ENCODE data around the gene PTPN6. TPM values are rescaled to one million over a fixed set of nuclear protein-coding genes. Genes with fewer than 3 reads are reported as not detected.

Gene PTPN6
- total RNA-seq, 1 experiment from 2014 or later, result 28.4 TPM

DNA sequence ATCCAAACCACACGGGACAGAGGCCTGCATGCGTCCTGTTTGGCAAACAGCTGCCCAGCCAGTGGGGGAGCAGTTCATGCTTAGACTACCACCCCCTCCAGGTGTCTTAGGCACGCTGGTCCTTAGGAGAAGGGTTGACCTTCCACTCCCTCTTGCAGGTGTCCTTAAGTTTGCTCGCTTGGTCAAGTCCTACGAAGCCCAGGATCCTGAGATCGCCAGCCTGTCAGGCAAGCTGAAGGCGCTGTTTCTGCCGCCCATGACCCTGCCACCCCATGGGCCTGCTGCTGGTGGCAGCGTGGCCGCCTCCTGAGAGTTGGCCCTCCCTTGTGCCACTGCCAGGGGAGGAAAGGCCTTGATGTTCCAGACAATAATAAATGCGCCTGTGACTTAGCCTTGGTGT is 5.5 kb upstream of the PTPN6 start:
- intact Hi-C loops (cut with micrococcal nuclease), result loop anchor here (2.0 kb wide), 1 partner anchor 73 kb away; the partner anchor contains the start of gene LPCAT3
- no TSS peak for BruUV-seq (replicated peaks)

DNA sequence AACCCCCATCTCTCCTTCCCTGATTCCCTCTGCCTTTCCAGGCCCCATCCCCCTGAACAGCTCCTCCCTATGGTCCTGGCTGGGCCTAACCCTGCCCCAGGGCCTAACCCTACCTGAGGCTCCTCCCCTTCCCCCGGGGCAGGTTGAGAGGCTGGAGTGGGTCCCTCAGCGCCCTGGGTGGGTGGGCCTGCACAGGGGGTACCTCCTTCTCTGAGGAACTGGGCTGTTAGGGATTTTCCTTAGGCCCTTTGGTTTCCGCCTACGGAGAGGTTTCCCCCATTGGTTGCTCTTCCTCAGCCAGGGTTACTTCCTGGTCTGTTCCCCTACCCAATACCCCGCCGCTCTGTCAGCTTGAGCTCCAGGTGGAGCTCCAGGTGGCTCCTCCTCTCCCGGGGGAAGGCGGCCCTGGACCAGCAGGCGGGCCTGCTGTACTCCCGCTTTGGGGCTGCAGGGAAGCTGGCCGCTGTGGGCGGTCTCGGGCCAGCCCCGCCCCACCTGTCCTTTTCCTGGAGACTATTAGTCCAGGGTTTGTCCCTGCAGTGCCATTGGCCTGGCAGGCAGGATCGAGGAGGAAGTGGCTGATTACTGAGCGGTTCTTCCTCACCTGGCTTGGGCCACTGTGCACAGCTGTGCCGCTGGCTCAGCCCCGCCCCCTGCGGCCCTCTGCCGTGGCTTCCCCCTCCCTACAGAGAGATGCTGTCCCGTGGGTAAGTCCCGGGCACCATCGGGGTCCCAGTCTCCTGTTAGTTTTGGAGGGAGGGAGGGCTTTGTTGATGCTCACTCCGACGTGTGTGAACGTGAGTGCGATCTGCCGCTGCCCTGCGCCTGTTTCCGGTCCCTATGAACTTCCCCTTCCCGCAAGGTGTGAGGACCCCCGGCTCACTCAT is 4.9 kb upstream of the PTPN6 start:
- POLR2A ChIA-PET (ENCODE audit: unreplicated experiment), result interaction anchor here (0.6 to 0.9 kb wide), 2 partner anchors 21 to 84 kb away, joined by 3 to 5 read pairs; no protein-coding TSS in a partner anchor
- Histone ChIP-seq H3K36me3 (ENCODE audit: low read depth, low read length) (no peaks in the 10 kb centered on the region), H3K9ac (ENCODE audit: low read length) (peak overlapping the region; percentile 32; the same call in 1 of the 2 replicates), H3F3A (ENCODE audit: low read length, unreplicated experiment) (peaks cover 9% of the 10 kb centered on the region), H3K79me2 (ENCODE audit: low read length) (peaks cover 11% of the 10 kb centered on the region; the same call in 1 of the 2 replicates), H4K20me1 (ENCODE audit: low read length) (no peaks in the 10 kb centered on the region), H3K27me3 (ENCODE audit: low read length) (no peaks in the 10 kb centered on the region), H3K9me3 (ENCODE audit: low read length) (no peaks in the 10 kb centered on the region), H3K4me1 (ENCODE audit: insufficient read depth, low read length) (peaks cover 18% of the 10 kb centered on the region), H3K4me3 (ENCODE audit: low read length) (peak overlapping the region; percentile 72), H3K9me2 (replicated peaks; ENCODE audit: low read length) (no peaks in the 10 kb centered on the region), H2AFZ (ENCODE audit: low read length) (peak overlapping the region; percentile 71), H3K4me2 (ENCODE audit: low read length) (peak overlapping the region; percentile 96), H3K27ac (ENCODE audit: low read length) (no peak overlapping the region; the same call in 1 of the 2 replicates)
- intact Hi-C loops (cut with micrococcal nuclease), result no loop called here
- ATAC-seq (peak; percentile 73), DNase-seq (peak; percentile 94)
- CTCF ChIA-PET, result interaction anchor here (0.6 to 1.1 kb wide), 4 partner anchors 9 to 108 kb away, joined by 3 to 6 read pairs (median 6); no protein-coding TSS in a partner anchor
- TF ChIP-seq EZH2phosphoT487 (IDR thresholded peaks at IDR 0.05; ENCODE audit: borderline replicate concordance, low read length), result no peak
- no peak for TF ChIP-seq CTCF (conservative IDR thresholded peaks at IDR 0.05; ENCODE audit: low read depth, low read length)
- TF ChIP-seq EZH2 (IDR thresholded peaks at IDR 0.05; ENCODE audit: low read length, unreplicated experiment), result no peak
- no TSS peak for BruUV-seq (replicated peaks)

More for the DNA sequence above, 5.5 kb upstream of the PTPN6 start:
- CTCF ChIA-PET, result interaction anchor here (0.9 to 1.1 kb wide), 4 partner anchors 8 to 108 kb away, joined by 3 to 6 read pairs (median 5); no protein-coding TSS in a partner anchor
- no peak for TF ChIP-seq EZH2 (IDR thresholded peaks at IDR 0.05; ENCODE audit: low read length, unreplicated experiment)
- no peak for TF ChIP-seq EZH2phosphoT487 (IDR thresholded peaks at IDR 0.05; ENCODE audit: borderline replicate concordance, low read length)
- no peak for TF ChIP-seq CTCF (conservative IDR thresholded peaks at IDR 0.05; ENCODE audit: low read depth, low read length)
- Histone ChIP-seq H2AFZ (ENCODE audit: low read length) (no peak overlapping the region), H3K4me1 (ENCODE audit: insufficient read depth, low read length) (peaks cover 18% of the 10 kb centered on the region), H3F3A (ENCODE audit: low read length, unreplicated experiment) (peaks cover 9% of the 10 kb centered on the region), H3K4me3 (ENCODE audit: low read length) (peak overlapping the region; percentile 72), H3K9me2 (replicated peaks; ENCODE audit: low read length) (no peaks in the 10 kb centered on the region), H3K9me3 (ENCODE audit: low read length) (no peaks in the 10 kb centered on the region), H3K27me3 (ENCODE audit: low read length) (no peaks in the 10 kb centered on the region), H3K4me2 (ENCODE audit: low read length) (peak overlapping the region; percentile 96), H3K36me3 (ENCODE audit: low read depth, low read length) (no peaks in the 10 kb centered on the region), H3K27ac (ENCODE audit: low read length) (no peak overlapping the region), H3K79me2 (ENCODE audit: low read length) (peaks cover 11% of the 10 kb centered on the region; the same call in 1 of the 2 replicates), H4K20me1 (ENCODE audit: low read length) (no peaks in the 10 kb centered on the region), H3K9ac (ENCODE audit: low read length) (no peak overlapping the region)
- no peak for DNase-seq
- POLR2A ChIA-PET (ENCODE audit: unreplicated experiment), result interaction anchor here (0.6 to 0.9 kb wide), 2 partner anchors 20 to 85 kb away, joined by 3 to 5 read pairs; no protein-coding TSS in a partner anchor
- ATAC-seq, result no peak
